ENCODE measurements around the gene ACTN1.

Gene ACTN1

GRCh38 chr14:68958553-68958952, 20.5 kb downstream of the ACTN1 start:
- no peak for TF ChIP-seq CTCF (IDR thresholded peaks at IDR 0.05; ENCODE audit: low read depth, low read length, missing control alignments)
- no peak for DNase-seq (ENCODE audit: low read depth)

DNA sequence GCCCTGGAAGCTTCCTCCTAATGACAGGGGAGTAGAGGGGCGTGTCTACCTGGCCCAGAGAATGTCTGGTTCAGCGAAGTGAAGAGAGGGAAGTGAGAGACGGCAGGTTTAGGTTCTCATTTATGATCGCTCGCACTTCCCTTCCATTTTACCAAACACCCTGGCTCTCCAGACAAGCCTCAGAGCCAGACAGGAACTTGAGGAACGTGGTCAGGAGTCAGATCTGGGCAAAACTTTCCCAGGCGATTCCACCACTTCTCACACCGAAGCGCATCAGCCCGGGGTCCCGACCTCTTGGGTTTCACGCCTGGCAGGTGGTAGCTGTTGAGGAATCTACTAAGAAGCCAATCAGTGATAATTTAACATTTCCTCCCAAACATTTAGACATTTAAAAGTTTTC, 21.3 kb downstream of the ACTN1 start:
- no peak overlapping the region for H3K4me3 ChIP-seq (ENCODE audit: low read depth, low read length)
- DNase-seq (ENCODE audit: low read depth), result no peak
- TF ChIP-seq CTCF (IDR thresholded peaks at IDR 0.05; ENCODE audit: low read depth, low read length, missing control alignments), result no peak

More at GRCh38 chr14:68958553-68958952, 20.5 kb downstream of the ACTN1 start:
- H3K4me3 ChIP-seq (ENCODE audit: low read depth, low read length), result no peak overlapping the region

GRCh38 chr14:68956724-68957123, 22.4 kb downstream of the ACTN1 start:
- DNase-seq (ENCODE audit: low read depth), result no peak
- H3K4me3 ChIP-seq (ENCODE audit: low read depth, low read length), result no peak overlapping the region
- no peak for TF ChIP-seq CTCF (IDR thresholded peaks at IDR 0.05; ENCODE audit: low read depth, low read length, missing control alignments)

GRCh38 chr14:68955851-68956179, 23.3 kb downstream of the ACTN1 start:
- no peak for TF ChIP-seq CTCF (IDR thresholded peaks at IDR 0.05; ENCODE audit: low read depth, low read length, missing control alignments)
- DNase-seq (ENCODE audit: low read depth), result no peak
- no peak overlapping the region for H3K4me3 ChIP-seq (ENCODE audit: low read depth, low read length)

GRCh38 chr14:68955164-68955850, 23.8 kb downstream of the ACTN1 start:
- H3K4me3 ChIP-seq (ENCODE audit: low read depth, low read length), result no peak overlapping the region
- no peak for TF ChIP-seq CTCF (IDR thresholded peaks at IDR 0.05; ENCODE audit: low read depth, low read length, missing control alignments)
- no peak for DNase-seq (ENCODE audit: low read depth)

DNA sequence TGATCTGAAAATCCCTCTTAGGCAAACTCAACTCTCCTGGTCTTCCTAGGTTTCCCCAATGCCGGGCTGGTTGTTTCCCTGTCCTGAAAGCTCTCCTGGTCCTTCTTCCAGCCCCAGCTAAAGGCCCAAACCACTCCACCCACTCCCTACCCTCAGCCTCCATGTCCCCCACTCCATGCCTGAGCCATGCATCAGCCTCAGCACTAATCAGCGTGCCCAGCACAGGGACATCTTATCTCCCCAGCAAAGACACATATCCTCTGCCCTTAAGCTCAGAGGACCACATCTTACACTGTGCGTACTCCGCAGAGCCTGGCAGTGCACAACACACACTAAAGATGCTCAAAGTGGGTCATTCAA, 25.9 kb downstream of the ACTN1 start:
- TF ChIP-seq CTCF (IDR thresholded peaks at IDR 0.05; ENCODE audit: low read depth, low read length, missing control alignments), result no peak
- H3K4me3 ChIP-seq (ENCODE audit: low read depth, low read length), result no peak overlapping the region

DNA sequence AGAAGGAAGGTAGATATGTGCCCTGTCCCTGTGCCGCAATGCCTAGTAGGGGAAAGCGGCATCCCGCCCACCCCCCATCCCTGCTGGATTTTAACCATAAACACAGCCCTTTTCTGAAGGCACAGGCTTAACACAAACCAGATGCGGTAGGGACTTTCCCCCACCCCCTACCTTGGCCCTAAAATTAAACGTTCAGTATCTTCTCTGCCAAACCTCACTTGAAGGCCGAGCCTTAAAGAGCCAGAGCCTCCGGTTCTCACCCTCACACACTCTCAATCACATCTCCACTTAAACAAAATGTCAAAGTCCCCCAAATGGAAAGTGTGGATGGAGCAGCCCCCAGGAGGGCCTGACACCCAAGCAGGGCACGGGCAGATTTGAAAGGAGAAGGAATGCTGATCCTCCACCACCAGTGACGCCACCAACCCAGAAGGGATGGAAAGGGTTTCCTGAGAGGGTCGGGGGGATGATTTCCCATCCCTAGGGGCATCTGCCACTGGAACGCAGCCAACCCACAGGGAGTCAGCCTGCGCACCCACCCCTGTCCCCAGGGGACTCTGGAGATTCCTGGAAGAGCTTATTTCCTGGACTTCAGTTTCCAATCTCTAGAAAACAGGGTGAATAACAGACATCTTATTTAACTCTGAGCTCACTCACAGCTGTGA, 26.4 kb downstream of the ACTN1 start:
- no peak for DNase-seq (ENCODE audit: low read depth)
- TF ChIP-seq CTCF (IDR thresholded peaks at IDR 0.05; ENCODE audit: low read depth, low read length, missing control alignments), result no peak
- no peak overlapping the region for H3K4me3 ChIP-seq (ENCODE audit: low read depth, low read length)

More for the DNA sequence above, 25.9 kb downstream of the ACTN1 start:
- DNase-seq (ENCODE audit: low read depth), result no peak

Data from GM12864 (cell line).